Measurements from ENCODE around the gene EIF4G3. TPM values are rescaled to one million over a fixed set of nuclear protein-coding genes. Genes with fewer than 3 reads are reported as not detected.
A peak's percentile ranks its signal among the peaks of the same experiment; 100 is the strongest.
"Not testable (repeated sequence)": the region's sequence is repeated elsewhere in the genome, so short reads cannot be mapped to it uniquely, and the experiment has no call there.

The EIF4G3 gene
- total and polyA plus RNA-seq, 9 of the 15 experiments (the other 6 are each of a cell fraction or from before 2014, with no cell fraction given), result 6.7 to 40.5 (median 32.1) TPM

DNA sequence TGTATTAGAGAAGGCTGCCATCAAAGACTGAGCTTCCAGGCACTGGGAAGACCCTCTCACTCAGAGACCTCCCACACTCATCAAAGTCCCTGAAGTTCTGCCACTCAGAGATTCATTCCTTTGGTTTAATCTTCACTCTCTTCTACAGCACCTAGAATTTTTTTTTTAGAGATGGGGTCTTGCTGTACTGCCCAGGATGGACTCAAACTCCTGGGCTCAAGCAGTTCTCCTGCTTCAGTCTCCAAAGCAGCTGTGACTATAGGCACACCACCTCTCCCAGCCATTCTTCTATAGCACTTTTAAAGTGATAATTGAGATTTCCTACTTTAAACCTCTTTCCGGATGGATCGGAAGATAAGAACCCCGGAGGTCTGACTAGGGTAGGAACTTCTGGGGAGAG lies 385.9 kb downstream of the EIF4G3 start:
- Histone ChIP-seq H2AFZ (ENCODE audit: low read depth, low read length) (0 out of 2 replicates have a peak overlapping the region, but pooled peaks have one; percentile 22), H3K9ac (ENCODE audit: insufficient read depth in 1 of 2, low read depth in 2 of 2, low read length in 2 of 2) (no peak overlapping the region), H3K36me3 (ENCODE audit: control insufficient read depth, insufficient read depth, low read length) (peaks cover 6% of the 10 kb centered on the region; the same call in 1 of the 3 replicates), H3K4me3 (no peak overlapping the region), H3K9me1 (ENCODE audit: control insufficient read depth, insufficient read depth, low read length) (no peaks in the 10 kb centered on the region), H3K9me3 (replicated peaks; ENCODE audit: control insufficient read depth, insufficient read depth, low read depth, low read length) (no peaks in the 10 kb centered on the region), H3K79me2 (ENCODE audit: control insufficient read depth, insufficient read depth, low read length) (peaks cover 20% of the 10 kb centered on the region), H3K27ac (ENCODE audit: extremely low read depth, low read depth, low read length) (no peak overlapping the region), H3K4me1 (replicated peaks in 1 of 2; ENCODE audit: control insufficient read depth in 2 of 2, insufficient read depth in 2 of 2, low read length in 2 of 2) (peaks cover 9 to 16% of the 10 kb centered on the region in 2 experiments), H3K4me2 (ENCODE audit: insufficient read depth, low read length) (no peak overlapping the region), H4K20me1 (replicated peaks; ENCODE audit: control insufficient read depth, insufficient read depth, low read length) (peaks cover 6% of the 10 kb centered on the region), H3K27me3 (ENCODE audit: control insufficient read depth in 2 of 2, insufficient read depth in 2 of 2, low read length in 2 of 2) (no peaks in the 10 kb centered on the region)
- intact Hi-C loops (cut with micrococcal nuclease) (no loop called here), in situ Hi-C loops (cut with MboI) (no loop called here)
- ChIA-PET POLR2A (interaction anchor here (1.2 kb wide), 1 partner anchor 9 kb away, joined by 4 read pairs; no protein-coding TSS in a partner anchor), CTCF (ENCODE audit: low intra/inter-chr PET ratio) (no interaction called here)
- TF ChIP-seq BCOR (IDR thresholded peaks at IDR 0.05) (peak; percentile 37; the same call in 1 of the 2 replicates), ZNF766 (CRISPR knock-in tag; conservative IDR thresholded peaks at IDR 0.05) (0 out of 2 replicates have a peak, but pooled peaks have one; percentile 23), PHB2 (IDR thresholded peaks at IDR 0.05; ENCODE audit: low read depth) (no peak), HNRNPL (IDR thresholded peaks at IDR 0.05; ENCODE audit: low read depth, low read length) (no peak), RBM25 (IDR thresholded peaks at IDR 0.05; ENCODE audit: low read depth, low read length, severe bottlenecking) (peak; percentile 42), U2AF2 (optimal IDR thresholded peaks at IDR 0.05; ENCODE audit: low read depth, low read length) (no peak), GTF2A2 (tag; IDR thresholded peaks at IDR 0.05) (no peak), ZNF146 (CRISPR knock-in tag; IDR thresholded peaks at IDR 0.05; ENCODE audit: unreplicated experiment) (no peak), GATA2 (CRISPR knock-in tag; IDR thresholded peaks at IDR 0.05) (0 out of 2 replicates have a peak, but pooled peaks have one; percentile 39), RB1 (IDR thresholded peaks at IDR 0.05; ENCODE audit: low read depth) (0 out of 2 replicates have a peak, but pooled peaks have one; percentile 8), CHCHD3 (CRISPR knock-in tag; IDR thresholded peaks at IDR 0.05) (no peak), ZNF121 (CRISPR knock-in tag; conservative IDR thresholded peaks at IDR 0.05) (peak; percentile 93)
- DNase-seq (ENCODE audit: extremely low read depth in 1 of 4, low spot score in 3 of 4) (no peak), ATAC-seq (no peak), FAIRE-seq (no peak)
- 12% methylated on average over 3 of the region's 3 CpGs for WGBS (ENCODE audit: insufficient coverage, low coverage, missing lambda C conversion rate)
- BruUV-seq (replicated peaks), result no TSS peak

- H3K27me3 ChIP-seq (ENCODE audit: control insufficient read depth in 2 of 2, insufficient read depth in 2 of 2, low read length in 2 of 2); H3K4me2 ChIP-seq (ENCODE audit: insufficient read depth, low read length); H3K9ac ChIP-seq (ENCODE audit: insufficient read depth in 1 of 2, low read depth in 2 of 2, low read length in 2 of 2); DNase-seq (ENCODE audit: extremely low read depth in 1 of 4, low spot score in 3 of 4); H3K9me1 ChIP-seq (ENCODE audit: control insufficient read depth, insufficient read depth, low read length); H2AFZ ChIP-seq (ENCODE audit: low read depth, low read length); H3K4me3 ChIP-seq; CTCF ChIA-PET (ENCODE audit: low intra/inter-chr PET ratio); ATAC-seq; H3K9me3 ChIP-seq (replicated peaks; ENCODE audit: control insufficient read depth, insufficient read depth, low read depth, low read length); in situ Hi-C loops (cut with MboI); H3K27ac ChIP-seq (ENCODE audit: extremely low read depth, low read depth, low read length); FAIRE-seq; BruUV-seq (replicated peaks): not testable (repeated sequence)
- peaks cover 16% of the 10 kb centered on the region; the same call in 1 of the 3 replicates for H3K36me3 ChIP-seq (ENCODE audit: control insufficient read depth, insufficient read depth, low read length)
- peaks cover 18% of the 10 kb centered on the region for H4K20me1 ChIP-seq (replicated peaks; ENCODE audit: control insufficient read depth, insufficient read depth, low read length)
- H3K4me1 ChIP-seq (replicated peaks in 1 of 2; ENCODE audit: control insufficient read depth in 2 of 2, insufficient read depth in 2 of 2, low read length in 2 of 2), result peaks cover 9 to 20% of the 10 kb centered on the region in 2 experiments
- POLR2A ChIA-PET, result interaction anchor here (1.0 to 4.1 kb wide), 2 partner anchors 8 to 23 kb away, joined by 4 to 19 read pairs; no protein-coding TSS in a partner anchor
- H3K79me2 ChIP-seq (ENCODE audit: control insufficient read depth, insufficient read depth, low read length), result peaks cover 32% of the 10 kb centered on the region
- intact Hi-C loops (cut with micrococcal nuclease), result loop anchor here (5.0 kb wide), 1 partner anchor 388 kb away; the partner anchor contains the start of gene EIF4G3
- WGBS (ENCODE audit: insufficient coverage, low coverage, missing lambda C conversion rate), result 75% methylated on average over 8 of the region's 9 CpGs
Measured at GRCh38 chr1:20789598-20789997, 387.1 kb downstream of the EIF4G3 start.

All from K562 (cell line).